ENCODE measurements around the gene AUP1. TPM values are rescaled to one million over a fixed set of nuclear protein-coding genes. Genes with fewer than 3 reads are reported as not detected.

The AUP1 gene
- total RNA-seq, result 100 to 1,000 TPM in 1 of 7 donors, 10 to 100 TPM in 6; 57.1 to 101 (median 70.4) TPM
- polyA plus RNA-seq, result 10 to 100 TPM; 65.8 to 87.1 TPM
- long read RNA-seq, donor 1, transcript AUP1-202 (12 exons, 1,581 nt), result minor isoform, 12 of 584 reads
- long read RNA-seq, donor 1, transcript AUP1-201 (12 exons, 1,695 nt), result major isoform, 402 of 584 reads
- long read RNA-seq, donor 1, transcript AUP1-204 (11 exons, 1,645 nt), result minor isoform, 22 of 584 reads
- long read RNA-seq, donor 1, transcript AUP1-206 (11 exons, 1,658 nt), result minor isoform, 5 of 584 reads
- long read RNA-seq, donor 1, partial matches to known transcripts, result 16 of 584 reads
- long read RNA-seq, donor 1, other reads (novel, unspliced or antisense), result 126 of 584 reads
- long read RNA-seq, donor 2, transcript AUP1-201 (12 exons, 1,695 nt), result major isoform, 31 of 68 reads
- long read RNA-seq, donor 2, partial matches to known transcripts, result 30 of 68 reads
- long read RNA-seq, donor 2, other reads (novel, unspliced or antisense), result 0 of 68 reads
- long read RNA-seq, donor 3, transcript AUP1-201 (12 exons, 1,695 nt), result major isoform, 109 of 178 reads
- long read RNA-seq, donor 3, transcript AUP1-204 (11 exons, 1,645 nt), result minor isoform, 13 of 178 reads
- long read RNA-seq, donor 3, partial matches to known transcripts, result 6 of 178 reads
- long read RNA-seq, donor 3, other reads (novel, unspliced or antisense), result 46 of 178 reads

GRCh38 chr2:74529357-74530238 lies at the start of gene AUP1, which contains the start of gene HTRA2:
Gene AUP1 (minus strand): TSS chr2:74529706. CDS start chr2:74529629, 77 bp downstream.
Gene HTRA2 (plus strand): TSS chr2:74529933. CDS start chr2:74530007, 74 bp downstream.
- TF ChIP-seq, protein P1, sequence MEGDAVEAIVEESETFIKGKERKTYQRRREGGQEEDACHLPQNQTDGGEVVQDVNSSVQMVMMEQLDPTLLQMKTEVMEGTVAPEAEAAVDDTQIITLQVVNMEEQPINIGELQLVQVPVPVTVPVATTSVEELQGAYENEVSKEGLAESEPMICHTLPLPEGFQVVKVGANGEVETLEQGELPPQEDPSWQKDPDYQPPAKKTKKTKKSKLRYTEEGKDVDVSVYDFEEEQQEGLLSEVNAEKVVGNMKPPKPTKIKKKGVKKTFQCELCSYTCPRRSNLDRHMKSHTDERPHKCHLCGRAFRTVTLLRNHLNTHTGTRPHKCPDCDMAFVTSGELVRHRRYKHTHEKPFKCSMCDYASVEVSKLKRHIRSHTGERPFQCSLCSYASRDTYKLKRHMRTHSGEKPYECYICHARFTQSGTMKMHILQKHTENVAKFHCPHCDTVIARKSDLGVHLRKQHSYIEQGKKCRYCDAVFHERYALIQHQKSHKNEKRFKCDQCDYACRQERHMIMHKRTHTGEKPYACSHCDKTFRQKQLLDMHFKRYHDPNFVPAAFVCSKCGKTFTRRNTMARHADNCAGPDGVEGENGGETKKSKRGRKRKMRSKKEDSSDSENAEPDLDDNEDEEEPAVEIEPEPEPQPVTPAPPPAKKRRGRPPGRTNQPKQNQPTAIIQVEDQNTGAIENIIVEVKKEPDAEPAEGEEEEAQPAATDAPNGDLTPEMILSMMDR (IDR thresholded peaks at IDR 0.05), result no peak
- TF ChIP-seq POLR2A (IDR thresholded peaks at IDR 0.05), result peak; percentile 85
- TF ChIP-seq EP300 (IDR thresholded peaks at IDR 0.05), result peak; percentile 79
- peaks cover 13% of the 10 kb centered on the region for H3K4me1 ChIP-seq (ENCODE audit: insufficient read depth)
- intact Hi-C loops (cut with DNase I), result loop anchor here in 1 of 4 donors (5.0 kb wide), 1 partner anchor 47 kb away; the partner anchor contains the start of genes CCDC142 and TTC31
- no peaks in the 10 kb centered on the region for H3K36me3 ChIP-seq
- peak within 1 kb of the TSS; percentile 92 for H3K4me3 ChIP-seq
- H3K27ac ChIP-seq, result peak within 1 kb of the TSS in 1 of 2 donors; percentile 70
- peak; percentile 96 to 98 (median 97) for DNase-seq
- 0 to 1% (median 1%) methylated on average over 71 to 87 of the region's 87 CpGs for WGBS, 3 donors
- H3K27me3 ChIP-seq, result no peaks in the 10 kb centered on the region
- no peaks in the 10 kb centered on the region for H3K9me3 ChIP-seq

GRCh38 chr2:74578408-74578807 lies 48.9 kb upstream of the AUP1 start:
- Histone ChIP-seq H3K9me3 (no peaks in the 10 kb centered on the region), H3K4me1 (ENCODE audit: insufficient read depth) (no peaks in the 10 kb centered on the region), H3K36me3 (no peaks in the 10 kb centered on the region), H3K4me3 (no peak overlapping the region), H3K27me3 (no peaks in the 10 kb centered on the region), H3K27ac (no peak overlapping the region)
- intact Hi-C loops (cut with DNase I), result no loop called here
- TF ChIP-seq, protein P1 (IDR thresholded peaks at IDR 0.05), result no peak
- no peak for DNase-seq
- WGBS, 3 donors, result 81 to 90% (median 89%) methylated on average over 3 of the region's 3 CpGs

- H3K4me1 ChIP-seq (ENCODE audit: insufficient read depth), result no peaks in the 10 kb centered on the region
- whole genome bisulfite sequencing, 3 donors, result 22 to 32% (median 31%) methylated on average over 2 of the region's 2 CpGs
- H3K27me3 ChIP-seq, result no peaks in the 10 kb centered on the region
- no peak overlapping the region for H3K4me3 ChIP-seq
- H3K9me3 ChIP-seq, result no peaks in the 10 kb centered on the region
- DNase-seq, result no peak
- no peak overlapping the region for H3K27ac ChIP-seq
- TF ChIP-seq, protein P1 (IDR thresholded peaks at IDR 0.05), result no peak
- TF ChIP-seq POLR2A (IDR thresholded peaks at IDR 0.05), result no peak
- TF ChIP-seq EP300 (IDR thresholded peaks at IDR 0.05), result no peak
- no peaks in the 10 kb centered on the region for H3K36me3 ChIP-seq
- intact Hi-C loops (cut with DNase I), result no loop called here
These were observed 47.9 kb upstream of the AUP1 start for GRCh38 chr2:74577448-74577847.

GRCh38 chr2:74576863-74577229 lies 47.3 kb upstream of the AUP1 start:
- Histone ChIP-seq H3K27ac (no peak overlapping the region), H3K4me3 (no peak overlapping the region), H3K27me3 (no peaks in the 10 kb centered on the region), H3K4me1 (ENCODE audit: insufficient read depth) (no peaks in the 10 kb centered on the region), H3K36me3 (no peaks in the 10 kb centered on the region), H3K9me3 (no peaks in the 10 kb centered on the region)
- no peak for TF ChIP-seq POLR2A (IDR thresholded peaks at IDR 0.05)
- 3 to 30% (median 8%) methylated on average over 1 of the region's 1 CpG for WGBS, 3 donors
- no peak for DNase-seq
- intact Hi-C loops (cut with DNase I), result no loop called here
